ENCODE measurements around the gene RAB36.

DNA sequence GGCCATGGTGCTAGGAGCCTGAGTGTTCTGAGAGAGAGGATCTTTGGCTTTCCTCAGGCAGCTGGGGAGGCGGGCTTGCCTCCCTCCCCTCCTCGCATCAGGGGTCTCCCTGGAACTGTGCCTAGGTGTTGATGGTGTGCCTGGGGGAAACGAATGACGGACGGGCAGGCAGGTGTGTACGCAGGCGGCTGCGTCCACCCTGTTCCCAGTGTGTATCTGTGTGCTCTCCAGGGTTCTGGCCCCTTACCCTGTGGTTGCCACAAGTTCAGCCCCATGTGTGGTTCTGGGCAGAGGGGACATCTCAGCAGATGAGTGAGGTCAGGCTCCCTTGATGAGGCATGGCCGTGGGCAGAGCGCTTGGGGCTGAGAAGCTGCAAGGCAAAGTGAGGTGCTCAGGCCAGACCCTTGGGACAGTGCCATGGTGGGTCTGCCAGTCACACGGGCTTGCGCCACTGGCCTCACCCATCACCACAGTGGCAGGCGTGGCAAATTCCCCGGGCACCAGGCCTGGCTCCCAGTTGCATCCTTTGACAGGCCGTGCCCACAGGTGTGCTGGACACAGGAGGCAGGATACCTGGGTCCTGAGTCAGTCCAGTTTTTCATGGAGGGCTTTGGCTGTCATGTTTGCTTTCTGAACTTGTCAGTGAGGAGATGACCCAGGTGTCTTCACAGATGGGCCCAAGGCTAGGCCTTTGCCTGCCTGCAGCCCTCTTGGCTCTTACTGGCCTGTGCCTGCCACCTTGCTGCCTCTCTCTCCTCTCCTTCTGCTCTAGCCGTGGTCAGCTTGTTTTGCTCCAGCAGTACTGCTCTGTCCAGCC lies 47.7 kb upstream of the RAB36 start:
- TF ChIP-seq, protein P1, sequence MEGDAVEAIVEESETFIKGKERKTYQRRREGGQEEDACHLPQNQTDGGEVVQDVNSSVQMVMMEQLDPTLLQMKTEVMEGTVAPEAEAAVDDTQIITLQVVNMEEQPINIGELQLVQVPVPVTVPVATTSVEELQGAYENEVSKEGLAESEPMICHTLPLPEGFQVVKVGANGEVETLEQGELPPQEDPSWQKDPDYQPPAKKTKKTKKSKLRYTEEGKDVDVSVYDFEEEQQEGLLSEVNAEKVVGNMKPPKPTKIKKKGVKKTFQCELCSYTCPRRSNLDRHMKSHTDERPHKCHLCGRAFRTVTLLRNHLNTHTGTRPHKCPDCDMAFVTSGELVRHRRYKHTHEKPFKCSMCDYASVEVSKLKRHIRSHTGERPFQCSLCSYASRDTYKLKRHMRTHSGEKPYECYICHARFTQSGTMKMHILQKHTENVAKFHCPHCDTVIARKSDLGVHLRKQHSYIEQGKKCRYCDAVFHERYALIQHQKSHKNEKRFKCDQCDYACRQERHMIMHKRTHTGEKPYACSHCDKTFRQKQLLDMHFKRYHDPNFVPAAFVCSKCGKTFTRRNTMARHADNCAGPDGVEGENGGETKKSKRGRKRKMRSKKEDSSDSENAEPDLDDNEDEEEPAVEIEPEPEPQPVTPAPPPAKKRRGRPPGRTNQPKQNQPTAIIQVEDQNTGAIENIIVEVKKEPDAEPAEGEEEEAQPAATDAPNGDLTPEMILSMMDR (conservative IDR thresholded peaks at IDR 0.05; ENCODE audit: low read length), result no peak
- TF ChIP-seq EZH2phosphoT487 (IDR thresholded peaks at IDR 0.05; ENCODE audit: borderline replicate concordance, low read depth, low read length), result no peak
